H1 (cell line): ENCODE data around the gene EHD4. TPM values are rescaled to one million over a fixed set of nuclear protein-coding genes. Genes with fewer than 3 reads are reported as not detected.

Experiments
- CTCF ChIA-PET: fragments of 300-600 bp; sonication (Branson Sonifier 250); formaldehyde crosslinking; loops from one replicate; lab custom pipeline; 2021; ENCODE audit not compliant: partially characterized antibody; lab: Charles Lee
- POLR2A ChIA-PET: fragments of 300-600 bp; sonication (Branson Sonifier 250); formaldehyde crosslinking; loops from one replicate; lab custom pipeline; 2021; ENCODE audit warnings: inconsistent platforms; ENCODE audit not compliant: partially characterized antibody; lab: Charles Lee
- DNase-seq, 2 experiments: peaks; one replicate each; pipeline versions ENCODE4 v3.0.0 to v3.0.0-alpha.2; 2010 to 2022; ENCODE audit warnings: low spot score in 2 of 2, low read depth in 1 of 2, mixed read lengths in 1 of 2
- FAIRE-seq: peaks from 2 replicates; lab custom pipeline; 2011; peaks lifted over from hg19 to GRCh38; lab: Jason Lieb, UNC
- H2AFZ ChIP-seq: 2 replicates; pipeline ENCODE4 v1.8.1; 2012; ENCODE audit warnings: low read length, inconsistent platforms
- H2AK5ac ChIP-seq: 2 replicates; pipeline ENCODE4 v1.6.1; 2013; ENCODE audit warnings: low read depth, low read length
- H2BK120ac ChIP-seq: replicated peaks from 2 replicates; pipeline ENCODE3; 2013; ENCODE audit warnings: low read depth, low read length, inconsistent platforms
- H2BK12ac ChIP-seq: 2 replicates; pipeline ENCODE4 v1.6.1; 2013; ENCODE audit warnings: low read depth, low read length
- H2BK15ac ChIP-seq: 2 replicates; pipeline ENCODE4 v1.6.1; 2013; ENCODE audit warnings: low read length
- H2BK20ac ChIP-seq: 2 replicates; pipeline ENCODE4 v1.6.1; 2013; ENCODE audit warnings: low read length
- H2BK5ac ChIP-seq: 2 replicates; pipeline ENCODE4 v1.6.1; 2013; ENCODE audit warnings: low read depth, low read length
- H3K14ac ChIP-seq: 2 replicates; pipeline ENCODE4 v1.6.1; 2013; ENCODE audit warnings: inconsistent platforms; ENCODE audit not compliant: insufficient read length
- H3K18ac ChIP-seq: 2 replicates; pipeline ENCODE4 v1.6.1; 2013; ENCODE audit warnings: low read length; ENCODE audit errors: extremely low read depth
- H3K23ac ChIP-seq: 2 replicates; pipeline ENCODE4 v1.6.1; 2013; ENCODE audit warnings: inconsistent platforms; ENCODE audit not compliant: insufficient read length
- H3K23me2 ChIP-seq: 2 replicates; pipeline ENCODE4 v1.6.1; 2013; ENCODE audit warnings: low read depth, low read length
- H3K27ac ChIP-seq: 2 replicates; pipeline ENCODE4 v1.6.1; 2011; ENCODE audit warnings: low read depth, low read length, inconsistent platforms
- H3K27me3 ChIP-seq, 4 experiments: replicated peaks in 1 of 4; 1 replicate in 1 of 4; 2 replicates in 3 of 4; pipeline versions ENCODE4 v1.6.1 to v1.8.1; 2011 to 2013; ENCODE audit warnings: low read length in 3 of 4, mild to moderate bottlenecking in 3 of 4, inconsistent platforms in 2 of 4, mixed read lengths in 2 of 4, moderate library complexity in 1 of 4; ENCODE audit not compliant: control insufficient read depth in 3 of 4, insufficient read depth in 3 of 4; ENCODE audit errors: extremely low read depth in 1 of 4
- H3K36me3 ChIP-seq, 4 experiments: 2 replicates each; pipeline versions ENCODE4 v1.6.1 to v1.8.1; 2011 to 2013; ENCODE audit warnings: mild to moderate bottlenecking in 4 of 4, low read length in 3 of 4, moderate library complexity in 2 of 4, control low read depth in 1 of 4, inconsistent platforms in 1 of 4; ENCODE audit not compliant: insufficient read depth in 4 of 4, control insufficient read depth in 2 of 4
- H3K4ac ChIP-seq: replicated peaks from 2 replicates; pipeline ENCODE3; 2013; ENCODE audit warnings: low read length, low read depth, mixed read lengths, inconsistent platforms; ENCODE audit not compliant: insufficient read length
- H3K4me1 ChIP-seq, 4 experiments: replicated peaks in 1 of 4; 1 replicate in 1 of 4; 2 replicates in 3 of 4; pipeline versions ENCODE4 v1.6.1 to v1.8.1; 2011 to 2013; ENCODE audit warnings: low read length in 3 of 4, inconsistent platforms in 2 of 4, mixed read lengths in 1 of 4; ENCODE audit not compliant: insufficient read depth in 4 of 4, control insufficient read depth in 3 of 4
- H3K4me2 ChIP-seq, 2 experiments: 2 replicates each; pipeline versions ENCODE4 v1.6.1 to v1.8.1; 2011 to 2013; ENCODE audit warnings: low read depth in 2 of 2, low read length in 2 of 2, control low read depth in 1 of 2, inconsistent platforms in 1 of 2, mild to moderate bottlenecking in 1 of 2; ENCODE audit not compliant: insufficient read depth in 1 of 2
- H3K4me3 ChIP-seq, 4 experiments: fragments of 200-600, 300-600 bp in 1 of 4; sonication (generic), shearing (Covaris generic), sonication (Bioruptor Twin) in 1 of 4; 2 replicates each; pipeline versions ENCODE4 v1.5.1 to v1.8.1; 2011 to 2016; ENCODE audit warnings: low read length in 4 of 4, low read depth in 3 of 4, control low read depth in 2 of 4, inconsistent platforms in 2 of 4, mild to moderate bottlenecking in 2 of 4, mixed read lengths in 1 of 4, moderate library complexity in 1 of 4; ENCODE audit not compliant: insufficient read depth in 2 of 4; ENCODE audit errors: extremely low read depth in 1 of 4
- H3K56ac ChIP-seq: replicated peaks from 2 replicates; pipeline ENCODE3; 2013; ENCODE audit warnings: low read depth, mild to moderate bottlenecking, mixed read lengths, low read length, inconsistent platforms; ENCODE audit not compliant: insufficient read length
- H3K79me1 ChIP-seq: 2 replicates; pipeline ENCODE4 v1.6.1; 2013; ENCODE audit warnings: low read depth, low read length, control low read depth
- H3K79me2 ChIP-seq, 2 experiments: 2 replicates each; pipeline versions ENCODE4 v1.6.1 to v1.8.1; 2012 to 2013; ENCODE audit warnings: low read length in 2 of 2, mild to moderate bottlenecking in 2 of 2, inconsistent platforms in 1 of 2; ENCODE audit not compliant: insufficient read depth in 2 of 2, control insufficient read depth in 1 of 2
- H3K9ac ChIP-seq, 4 experiments: replicated peaks in 1 of 4; 1 replicate in 1 of 4; 2 replicates in 3 of 4; pipeline versions ENCODE4 v1.6.1 to v1.8.1; 2011 to 2013; ENCODE audit warnings: low read depth in 3 of 4, low read length in 3 of 4, control low read depth in 2 of 4, mild to moderate bottlenecking in 2 of 4, moderate library complexity in 2 of 4, inconsistent platforms in 1 of 4; ENCODE audit errors: extremely low read depth in 1 of 4
- H3K9me3 ChIP-seq, 2 experiments: 2 replicates each; pipeline versions ENCODE4 v1.6.1 to v1.8.1; 2012 to 2013; ENCODE audit warnings: mild to moderate bottlenecking in 2 of 2, moderate library complexity in 2 of 2, control low read depth in 1 of 2, inconsistent platforms in 1 of 2, low read depth in 1 of 2, low read length in 1 of 2, mixed read lengths in 1 of 2; ENCODE audit not compliant: insufficient read depth in 2 of 2
- H4K20me1 ChIP-seq, 2 experiments: replicated peaks in 1 of 2; 2 replicates each; pipeline versions ENCODE3 to v1.8.1; 2011 to 2013; ENCODE audit warnings: inconsistent platforms in 2 of 2, low read length in 2 of 2, mild to moderate bottlenecking in 1 of 2; ENCODE audit not compliant: insufficient read depth in 2 of 2, control insufficient read depth in 1 of 2
- H4K5ac ChIP-seq: 2 replicates; pipeline ENCODE4 v1.6.1; 2013; ENCODE audit warnings: low read length, low read depth, mixed read lengths, inconsistent platforms; ENCODE audit not compliant: insufficient read length
- H4K8ac ChIP-seq: 2 replicates; pipeline ENCODE4 v1.8.0; 2013; ENCODE audit warnings: mild to moderate bottlenecking, moderate library complexity, low read length, inconsistent platforms; ENCODE audit not compliant: insufficient read depth; ENCODE audit errors: extremely low read depth
- H4K91ac ChIP-seq: replicated peaks from 2 replicates; pipeline ENCODE3; 2013; ENCODE audit warnings: low read length, mixed read lengths, inconsistent platforms; ENCODE audit not compliant: insufficient read length
- HDAC2 ChIP-seq, 2 experiments: fragments of 300-600 bp in 1 of 2; sonication (generic) in 1 of 2; IDR thresholded peaks; 2 replicates each; pipeline ENCODE4 v1.6.1; 2011 to 2012; ENCODE audit warnings: low read depth in 2 of 2, low read length in 2 of 2, mild to moderate bottlenecking in 2 of 2, moderate library complexity in 2 of 2, borderline replicate concordance in 1 of 2, inconsistent platforms in 1 of 2
- SP4 ChIP-seq: IDR thresholded peaks from 2 replicates; pipeline ENCODE4 v1.6.1; 2012; ENCODE audit warnings: low read length, inconsistent platforms
- TBP ChIP-seq: IDR thresholded peaks from 2 replicates; pipeline ENCODE4 v1.6.1; 2011; ENCODE audit warnings: low read depth, low read length, improper control_type of control experiment
- WGBS, 2 experiments: shearing (Covaris generic) in 1 of 2; methylation state at CpG; one replicate each; pipeline versions ENCODE4 v1.1.6 to v1.1.7; 2013 to 2015; ENCODE audit warnings: low lambda C conversion rate in 2 of 2, mixed read lengths in 2 of 2, inconsistent platforms in 1 of 2, low coverage in 1 of 2, missing lambda C conversion rate in 1 of 2; ENCODE audit not compliant: insufficient replicate concordance in 2 of 2, insufficient coverage in 1 of 2, insufficient read length in 1 of 2; ENCODE audit errors: extremely low coverage in 1 of 2, missing lambda C conversion rate in 1 of 2; 5-methylcytosine and 5-hydroxymethylcytosine counted together
- polyA plus RNA-seq, 7 experiments: library from polyadenylated mRNA; depleted of rRNA in 3 of 7; stranded (reverse) in 5 of 7; unstranded in 2 of 7; fragments of >200 nt in 5 of 7; fragments of 200-250 nt in 2 of 7; gene quantifications; 1 replicate in 5 of 7; 2 replicates in 1 of 7; 4 replicates in 1 of 7; pipeline versions ENCODE4 v1.2.1 to v1.2.3, GENCODE V29; 2011 to 2013; ENCODE audit warnings: missing spikeins in 2 of 7, mixed read lengths in 2 of 7
- total RNA-seq: library from RNA; stranded (reverse); fragmentation: NEBNext Ultra II Directional; extraction: Animal tissue kit (Norgen Biotek cat#: 25700); gene quantifications from 2 replicates; pipeline ENCODE4 v1.2.1, GENCODE V29; 2021

EHD4 gene
- total and polyA plus RNA-seq, 2 of the 8 experiments (the other 6 are each of a cell fraction or from before 2014, with no cell fraction given): 17.5 to 24.5 TPM

DNA sequence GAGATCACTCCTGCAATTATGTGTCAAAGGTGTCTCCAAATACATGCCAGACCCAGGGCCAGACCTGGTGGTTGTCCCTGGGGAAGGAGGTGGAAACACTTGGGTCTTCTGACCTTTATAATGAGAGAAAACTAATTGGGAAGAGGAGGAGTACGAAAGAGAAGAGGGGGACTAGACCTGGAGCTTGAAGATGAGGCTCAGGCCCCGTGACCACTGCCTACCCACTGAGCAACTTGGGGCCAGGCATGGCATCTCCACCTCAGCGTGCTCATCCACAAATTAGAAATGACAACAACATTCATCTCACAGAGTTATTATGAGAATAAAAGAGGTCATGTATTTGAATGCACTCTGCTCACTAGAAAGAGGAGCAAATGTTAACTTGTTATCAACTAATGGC lies 59.1 kb downstream of the EHD4 start:
- H3K79me1 ChIP-seq: peaks cover 6% of the 10 kb centered on the region

More for the DNA sequence above, 59.1 kb downstream of the EHD4 start:
- H3K14ac ChIP-seq: no peak overlapping the region
- H4K20me1 ChIP-seq: peaks cover 2 to 9% of the 10 kb centered on the region in 2 experiments
- H2BK5ac ChIP-seq: no peak overlapping the region
- no peak overlapping the region for H2BK20ac ChIP-seq
- no peaks in the 10 kb centered on the region for H3K4me1 ChIP-seq
- H4K5ac ChIP-seq: no peak overlapping the region
- H4K8ac ChIP-seq: no peak overlapping the region
- no peaks in the 10 kb centered on the region for H3K79me2 ChIP-seq
- H3K18ac ChIP-seq: no peak overlapping the region
- FAIRE-seq: no peak
- H2BK120ac ChIP-seq: no peak overlapping the region
- no peak overlapping the region for H2BK12ac ChIP-seq
- no peak overlapping the region for H4K91ac ChIP-seq
- CTCF ChIA-PET: interaction anchor here (0.5 to 1.3 kb wide), 4 partner anchors 10 to 447 kb away, joined by 3 to 4 read pairs (median 3); no protein-coding TSS in a partner anchor
- H3K27ac ChIP-seq: no peak overlapping the region
- H3K4me2 ChIP-seq: no peak overlapping the region
- no peak overlapping the region for H3K4ac ChIP-seq
- no peak overlapping the region for H3K23ac ChIP-seq
- no peaks in the 10 kb centered on the region for H3K23me2 ChIP-seq
- no peaks in the 10 kb centered on the region for H3K27me3 ChIP-seq
- POLR2A ChIA-PET: no interaction called here
- no peak for DNase-seq
- WGBS, 2 experiments: 67% methylated on average over 3 of the region's 3 CpGs; no CpG with 5 or more reads in 1 of the 2 experiments
- H3K4me3 ChIP-seq: no peak overlapping the region
- no peak for TF ChIP-seq SP4
- TF ChIP-seq TBP: no peak
- no peak for TF ChIP-seq HDAC2 (IDR thresholded peaks at IDR 0.05; ENCODE audit: borderline replicate concordance in 1 of 2, low read depth in 2 of 2, low read length in 2 of 2)
- no peak overlapping the region for H3K56ac ChIP-seq
- H3K9ac ChIP-seq: no peak overlapping the region
- no peak overlapping the region for H2BK15ac ChIP-seq
- H3K36me3 ChIP-seq: peaks cover 7 to 21% (median 15%) of the 10 kb centered on the region in 4 experiments; a peak in 7 of 8 replicates
- no peak overlapping the region for H2AK5ac ChIP-seq
- no peaks in the 10 kb centered on the region for H3K9me3 ChIP-seq
- no peak overlapping the region for H2AFZ ChIP-seq
